Hepatocyte (in vitro differentiated cells): ENCODE measurements around the gene SLC23A3. TPM values are rescaled to one million over a fixed set of nuclear protein-coding genes. Genes with fewer than 3 reads are reported as not detected.

Experiments
- DNase-seq: peaks from one replicate; pipeline ENCODE4 v3.0.0-alpha.2; 2016; ENCODE audit warnings: low spot score
- H2AFZ ChIP-seq: fragments of 200-600 bp; sonication (generic); 2 replicates; pipeline ENCODE4 v1.6.0; 2016; ENCODE audit warnings: antibody characterized with exemption, mild to moderate bottlenecking
- H3K27ac ChIP-seq: fragments of 200-600 bp; sonication (generic); 2 replicates; pipeline ENCODE4 v1.5.1; 2016; ENCODE audit warnings: mild to moderate bottlenecking
- H3K27me3 ChIP-seq: fragments of 200-600 bp; sonication (generic); 2 replicates; pipeline ENCODE4 v1.6.1; 2016
- H3K36me3 ChIP-seq: fragments of 200-600 bp; sonication (generic); replicated peaks from 2 replicates; pipeline ENCODE4 v1.5.1; 2016; ENCODE audit warnings: low read depth; ENCODE audit not compliant: insufficient read depth
- H3K4me1 ChIP-seq: fragments of 200-600 bp; sonication (generic); 2 replicates; pipeline ENCODE4 v1.5.1; 2016; ENCODE audit warnings: mild to moderate bottlenecking, moderate library complexity; ENCODE audit not compliant: insufficient read depth
- H3K4me2 ChIP-seq: fragments of 200-600 bp; sonication (generic); 2 replicates; pipeline ENCODE4 v1.6.0; 2016
- H3K4me3 ChIP-seq: fragments of 200-600 bp; sonication (generic); 2 replicates; pipeline ENCODE4 v1.5.1; 2016; ENCODE audit warnings: mild to moderate bottlenecking
- H3K79me2 ChIP-seq: fragments of 200-600 bp; sonication (generic); 2 replicates; pipeline ENCODE4 v1.6.0; 2017; ENCODE audit warnings: mild to moderate bottlenecking
- H3K9me2 ChIP-seq: fragments of 200-600 bp; sonication (generic); replicated peaks from 2 replicates; pipeline ENCODE4 v1.6.0; 2017; ENCODE audit warnings: mild to moderate bottlenecking; ENCODE audit not compliant: insufficient read depth
- H3K9me3 ChIP-seq: fragments of 200-600 bp; sonication (generic); 2 replicates; pipeline ENCODE4 v1.5.1; 2016; ENCODE audit warnings: low read depth, mild to moderate bottlenecking
- H4K20me1 ChIP-seq: fragments of 200-600 bp; sonication (generic); 2 replicates; pipeline ENCODE4 v1.6.0; 2016; ENCODE audit warnings: mild to moderate bottlenecking; ENCODE audit not compliant: insufficient read depth, poor library complexity, severe bottlenecking
- CTCF ChIP-seq: fragments of 200-600 bp; sonication (generic); IDR thresholded peaks from 2 replicates; pipeline ENCODE4 v1.5.1; 2016; ENCODE audit warnings: antibody characterized with exemption, mild to moderate bottlenecking; ENCODE audit not compliant: poor library complexity
- EZH2 ChIP-seq: fragments of 200-600 bp; sonication (generic); IDR thresholded peaks from 2 replicates; pipeline ENCODE4 v1.6.1; 2016; ENCODE audit warnings: antibody characterized with exemption, mild to moderate bottlenecking, borderline replicate concordance
- EZH2phosphoT487 ChIP-seq: fragments of 200-600 bp; sonication (generic); IDR thresholded peaks from one replicate; pipeline ENCODE4 v1.6.1; 2018; ENCODE audit warnings: antibody characterized with exemption, mild to moderate bottlenecking, low read depth, moderate library complexity; ENCODE audit not compliant: unreplicated experiment, severe bottlenecking
- WGBS: methylation state at CpG from one replicate; pipeline ENCODE4 v1.1.6; 2016; ENCODE audit warnings: low lambda C conversion rate; ENCODE audit errors: missing lambda C conversion rate; 5-methylcytosine and 5-hydroxymethylcytosine counted together
- polyA plus RNA-seq: library from polyadenylated mRNA; unstranded; fragments of >200 nt; fragmentation: Nextera tagmentation; extraction: Ambion mirVana; gene quantifications from 2 replicates; pipeline ENCODE4 v1.2.1, GENCODE V29; 2016
- total RNA-seq: library from RNA; depleted of rRNA; stranded (reverse); fragments of >200 nt; gene quantifications from 2 replicates; pipeline ENCODE4 v1.2.3, GENCODE V29; 2014

The SLC23A3 gene
- total and polyA plus RNA-seq, 2 experiments from 2014 or later = 0.80 to 1.5 TPM

- DNase-seq = no peak
- Histone ChIP-seq H3K4me1 (peaks cover 5% of the 10 kb centered on the region), H3K4me3 (no peak overlapping the region), H2AFZ (no peak overlapping the region), H3K79me2 (peaks cover 13% of the 10 kb centered on the region), H4K20me1 (no peaks in the 10 kb centered on the region), H3K27ac (no peak overlapping the region), H3K4me2 (no peak overlapping the region), H3K9me2 (no peaks in the 10 kb centered on the region), H3K27me3 (no peaks in the 10 kb centered on the region), H3K9me3 (no peaks in the 10 kb centered on the region), H3K36me3 (no peaks in the 10 kb centered on the region)
- TF ChIP-seq EZH2 (no peak), CTCF (no peak)
- 98% methylated on average over 15 of the region's 15 CpGs for WGBS
These were observed 44.3 kb upstream of the SLC23A3 start for GRCh38 chr2:219214141-219214540.

DNA sequence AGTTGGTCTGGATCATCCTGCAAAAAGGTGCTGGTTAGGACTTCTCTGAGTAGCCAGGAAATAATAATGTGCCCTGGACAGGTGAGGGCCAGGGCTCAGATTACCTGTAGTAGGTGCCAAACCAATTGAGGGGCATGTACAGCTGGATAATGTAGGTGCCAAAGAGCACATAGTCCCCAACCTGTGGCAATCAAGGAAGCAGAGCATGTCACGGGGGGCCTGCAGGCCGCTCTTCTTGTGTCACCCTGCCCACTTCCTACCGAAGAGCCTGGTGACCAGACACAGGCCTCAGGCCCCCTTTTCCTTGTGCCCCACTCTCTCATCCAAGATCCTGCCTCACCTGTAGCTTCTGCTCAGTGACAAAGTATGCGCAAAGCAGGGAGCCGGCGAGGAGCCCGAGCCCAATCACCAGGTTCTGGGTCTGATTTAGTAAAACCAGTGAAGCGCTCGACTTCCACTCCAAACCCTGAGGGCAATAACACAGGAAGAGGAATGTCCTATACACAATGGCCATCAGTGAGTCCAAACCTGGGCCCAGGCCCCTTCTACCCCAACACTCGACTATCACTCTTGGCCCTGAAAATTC, 43.8 kb upstream of the SLC23A3 start:
- H3K79me2 ChIP-seq = peaks cover 13% of the 10 kb centered on the region
- no peak overlapping the region for H2AFZ ChIP-seq
- no peaks in the 10 kb centered on the region for H3K9me2 ChIP-seq
- H3K9me3 ChIP-seq = no peaks in the 10 kb centered on the region
- no peak overlapping the region for H3K27ac ChIP-seq
- H3K4me3 ChIP-seq = no peak overlapping the region
- WGBS = 97% methylated on average over 10 of the region's 10 CpGs
- H3K4me2 ChIP-seq = no peak overlapping the region
- DNase-seq = no peak
- H4K20me1 ChIP-seq = peaks cover 3% of the 10 kb centered on the region
- peaks cover 3% of the 10 kb centered on the region for H3K4me1 ChIP-seq
- H3K36me3 ChIP-seq = no peaks in the 10 kb centered on the region
- H3K27me3 ChIP-seq = no peaks in the 10 kb centered on the region
- TF ChIP-seq EZH2phosphoT487 (no peak), CTCF (no peak), EZH2 (no peak)

DNA sequence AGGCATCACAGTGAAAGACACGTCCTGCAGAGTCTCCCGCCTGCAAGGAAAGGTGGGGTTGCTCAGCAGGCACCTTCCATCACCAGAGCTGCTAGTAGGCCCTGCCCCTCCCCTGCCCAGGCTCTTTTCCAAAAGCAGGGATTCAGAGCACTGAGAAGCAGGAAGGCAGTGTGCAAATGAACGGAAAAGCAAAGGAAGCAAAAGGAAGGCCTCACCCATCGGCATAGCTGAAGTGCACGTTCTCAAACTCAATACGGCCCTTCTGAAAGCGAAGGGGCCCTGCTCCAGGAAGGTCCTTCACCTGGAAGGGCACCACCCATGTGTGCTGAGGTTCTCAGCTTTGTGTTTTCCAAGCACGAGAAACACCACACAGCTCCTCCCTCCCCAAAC, 43.2 kb upstream of the SLC23A3 start:
- H3K79me2 ChIP-seq = peaks cover 13% of the 10 kb centered on the region
- H3K4me3 ChIP-seq = no peak overlapping the region
- peaks cover 5% of the 10 kb centered on the region for H3K4me1 ChIP-seq
- no peaks in the 10 kb centered on the region for H3K9me3 ChIP-seq
- no peak overlapping the region for H2AFZ ChIP-seq
- no peak for TF ChIP-seq EZH2
- TF ChIP-seq EZH2phosphoT487 = no peak
- no peak for TF ChIP-seq CTCF
- H3K36me3 ChIP-seq = no peaks in the 10 kb centered on the region
- H4K20me1 ChIP-seq = peaks cover 3% of the 10 kb centered on the region
- no peak overlapping the region for H3K4me2 ChIP-seq
- no peak for DNase-seq
- no peak overlapping the region for H3K27ac ChIP-seq
- 91% methylated on average over 8 of the region's 8 CpGs for WGBS
- H3K9me2 ChIP-seq = no peaks in the 10 kb centered on the region
- H3K27me3 ChIP-seq = no peaks in the 10 kb centered on the region
